Stimulated activated CD8-positive, alpha-beta memory T cell treated with anti-CD3 and anti-CD28 coated beads, Interleukin-2, amount 100 ng/mL, for 48 hours (primary cell): ENCODE results near the gene LARGE1.

Source experiments
- DNase-seq, 2 donors: peaks; one replicate each; pipeline ENCODE4 v3.0.0-alpha.2; 2020; ENCODE audit warnings: low read depth in 2 of 2

Gene LARGE1

GRCh38 chr22:33260498-33260897 lies 659.8 kb downstream of the LARGE1 start:
- no peak for DNase-seq

GRCh38 chr22:33255791-33256190 lies 664.5 kb downstream of the LARGE1 start:
- no peak for DNase-seq

GRCh38 chr22:33248948-33249347 lies 671.3 kb downstream of the LARGE1 start:
- DNase-seq: no peak

- DNase-seq: no peak
These were observed 672.5 kb downstream of the LARGE1 start for GRCh38 chr22:33247758-33248157.

- no peak for DNase-seq
These were observed 678.2 kb downstream of the LARGE1 start for GRCh38 chr22:33242078-33242477.

DNA sequence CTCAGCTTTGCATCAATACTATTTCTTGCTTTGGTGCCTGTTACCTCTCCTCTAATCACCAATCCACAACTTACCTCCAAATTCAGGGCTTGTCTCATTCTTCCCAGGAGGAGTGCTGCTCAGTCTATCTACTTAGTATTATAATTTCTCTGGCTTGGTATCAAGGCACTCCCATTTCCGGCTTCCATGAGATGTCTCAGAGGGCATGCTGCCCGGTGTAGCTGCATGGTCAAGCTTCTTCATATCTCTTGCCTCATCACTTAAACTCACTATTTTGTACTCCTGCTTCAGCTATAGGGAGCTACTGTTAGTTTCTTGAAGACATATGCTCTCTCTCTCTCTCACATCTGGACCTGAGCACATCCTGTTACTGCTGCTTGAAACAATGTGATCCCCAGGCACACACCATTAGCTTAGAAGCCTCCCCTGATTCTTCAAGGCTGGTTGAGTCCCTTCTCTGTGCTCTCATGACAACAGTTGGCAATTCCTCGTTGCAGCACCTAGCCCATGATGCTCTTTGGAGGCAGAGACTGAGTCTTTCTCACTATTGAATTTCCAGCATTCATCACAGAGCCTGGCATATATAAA lies 679.3 kb downstream of the LARGE1 start:
- DNase-seq: no peak

DNA sequence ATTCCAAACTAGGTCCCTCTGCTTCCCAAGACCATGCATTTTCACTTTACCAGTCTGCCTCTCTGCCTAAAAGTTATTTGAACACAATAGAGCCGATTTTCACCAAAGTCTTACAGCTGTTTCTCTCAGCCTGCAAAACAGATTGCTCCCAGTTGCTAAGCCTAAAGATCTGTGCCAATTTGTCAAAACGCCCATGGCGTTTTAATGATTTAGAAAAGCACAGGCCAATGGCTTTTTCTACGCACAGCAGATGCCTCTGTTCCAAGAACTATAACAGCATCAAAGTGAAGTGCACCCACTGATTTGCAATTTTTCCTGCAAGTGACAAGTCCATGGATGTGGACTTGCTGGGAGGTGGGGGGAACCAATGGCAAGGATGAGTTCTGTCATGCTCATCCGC lies 688.2 kb downstream of the LARGE1 start:
- DNase-seq: no peak

DNA sequence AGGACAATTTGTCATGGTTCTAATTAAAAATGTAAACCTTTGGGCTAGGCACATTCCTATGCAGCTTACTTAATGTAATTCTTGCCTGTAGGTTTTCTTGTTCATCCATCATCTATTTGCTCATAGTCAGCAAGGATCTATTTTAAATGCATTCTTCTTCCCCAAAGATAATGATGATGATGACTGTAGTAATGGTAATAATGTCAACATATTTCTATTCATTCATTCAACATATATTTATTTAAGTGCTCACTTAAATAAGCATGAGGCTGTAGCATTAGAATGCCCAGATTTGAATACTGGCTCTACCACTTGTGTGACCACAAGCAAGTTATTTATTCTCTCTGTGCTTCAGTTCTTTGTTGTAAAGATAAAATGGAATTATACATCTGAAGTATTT lies 692.5 kb downstream of the LARGE1 start:
- no peak for DNase-seq

DNA sequence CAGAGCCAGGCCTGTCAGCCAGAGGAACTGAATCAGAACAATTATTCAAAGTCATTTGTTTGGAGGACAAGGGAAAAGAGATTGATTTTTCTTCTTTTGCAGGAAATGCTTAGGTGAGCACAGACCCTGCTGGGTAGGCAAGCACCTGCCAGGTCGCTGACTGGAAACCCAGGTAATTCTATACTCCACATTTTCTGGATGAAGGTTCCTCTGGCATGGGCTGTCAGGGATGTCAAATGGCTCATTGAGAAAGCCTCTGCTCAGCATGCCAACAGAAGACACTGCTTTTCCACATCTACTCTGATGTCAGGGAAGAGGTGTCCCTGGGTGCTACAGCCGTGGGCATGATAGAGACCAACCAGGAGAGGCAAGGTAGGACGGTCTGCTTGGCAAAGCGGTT lies 695.4 kb downstream of the LARGE1 start:
- DNase-seq: no peak
